ENCODE measurements around the gene TIRAP. TPM values are rescaled to one million over a fixed set of nuclear protein-coding genes. Genes with fewer than 3 reads are reported as not detected.

Gene TIRAP
- total RNA-seq, 1 experiment from 2014 or later: 5.6 TPM

- H3K27me3 Mint-ChIP-seq (ENCODE audit: low read depth): no peaks in the 10 kb centered on the region
- ATAC-seq (no peak), DNase-seq (ENCODE audit: low spot score) (no peak)
- H3K36me3 Mint-ChIP-seq: peaks cover 22% of the 10 kb centered on the region
- TF ChIP-seq ZNF416 (CRISPR knock-in tag; IDR thresholded peaks at IDR 0.05): no peak
- H3K4me1 Mint-ChIP-seq: peaks cover 23% of the 10 kb centered on the region
- no peak overlapping the region for H3K4me3 Mint-ChIP-seq
- CTCF ChIA-PET: interaction anchor here (1.2 to 1.4 kb wide), 2 partner anchors 49 to 175 kb away, joined by 3 to 4 read pairs; no protein-coding TSS in a partner anchor
- POLR2A ChIA-PET: no interaction called here
- H3K27ac Mint-ChIP-seq: no peak overlapping the region
- H3K9me3 Mint-ChIP-seq: no peaks in the 10 kb centered on the region
Observed at GRCh38 chr11:126305699-126306098, 22.8 kb downstream of the TIRAP start.

GRCh38 chr11:126307706-126308105 is 24.8 kb downstream of the TIRAP start:
- Mint-ChIP-seq H3K4me3 (no peak overlapping the region), H3K4me1 (peaks cover 21% of the 10 kb centered on the region), H3K36me3 (peaks cover 24% of the 10 kb centered on the region), H3K27ac (no peak overlapping the region), H3K27me3 (ENCODE audit: low read depth) (no peaks in the 10 kb centered on the region), H3K9me3 (no peaks in the 10 kb centered on the region)
- no peak for TF ChIP-seq SOX15 (CRISPR knock-in tag; IDR thresholded peaks at IDR 0.05)
- no peak for TF ChIP-seq ZNF396 (CRISPR knock-in tag; IDR thresholded peaks at IDR 0.05; ENCODE audit: borderline replicate concordance)
- TF ChIP-seq ZNF121 (CRISPR knock-in tag; IDR thresholded peaks at IDR 0.05): 0 out of 2 replicates have a peak, but pooled peaks have one; percentile 41
- CTCF ChIA-PET: interaction anchor here (0.9 to 2.0 kb wide), 7 partner anchors 21 to 173 kb away, joined by 3 to 12 read pairs (median 3); no protein-coding TSS in a partner anchor
- ATAC-seq: 0 out of 2 replicates have a peak, but pooled peaks have one; percentile 2
- POLR2A ChIA-PET: interaction anchor here (1.0 kb wide), 1 partner anchor 109 kb away, joined by 3 read pairs; no protein-coding TSS in a partner anchor
- peak; percentile 55 for DNase-seq (ENCODE audit: low spot score)

GRCh38 chr11:126308271-126308671 is 25.4 kb downstream of the TIRAP start:
- no peak for ATAC-seq
- no peak overlapping the region for H3K4me3 Mint-ChIP-seq
- no peaks in the 10 kb centered on the region for H3K27me3 Mint-ChIP-seq (ENCODE audit: low read depth)
- peaks cover 17% of the 10 kb centered on the region for H3K4me1 Mint-ChIP-seq
- DNase-seq (ENCODE audit: low spot score): no peak
- CTCF ChIA-PET: interaction anchor here (0.9 to 2.0 kb wide), 8 partner anchors 21 to 172 kb away, joined by 3 to 12 read pairs (median 3); no protein-coding TSS in a partner anchor
- POLR2A ChIA-PET: interaction anchor here (1.0 kb wide), 1 partner anchor 109 kb away, joined by 3 read pairs; no protein-coding TSS in a partner anchor
- peaks cover 25% of the 10 kb centered on the region for H3K36me3 Mint-ChIP-seq
- no peaks in the 10 kb centered on the region for H3K9me3 Mint-ChIP-seq
- H3K27ac Mint-ChIP-seq: no peak overlapping the region
- no peak for TF ChIP-seq USF2 (CRISPR knock-in tag; IDR thresholded peaks at IDR 0.05)
- TF ChIP-seq MYBL2 (CRISPR knock-in tag; IDR thresholded peaks at IDR 0.05): no peak
- no peak for TF ChIP-seq HMGXB4 (CRISPR knock-in tag; IDR thresholded peaks at IDR 0.05)
- TF ChIP-seq ZNF263 (CRISPR knock-in tag; IDR thresholded peaks at IDR 0.05; ENCODE audit: low read depth): no peak
- TF ChIP-seq ATF6 (CRISPR knock-in tag; IDR thresholded peaks at IDR 0.05): no peak
- TF ChIP-seq NFATC4 (CRISPR knock-in tag; IDR thresholded peaks at IDR 0.05): no peak
- TF ChIP-seq ZSCAN18 (CRISPR knock-in tag; IDR thresholded peaks at IDR 0.05): no peak
- no peak for TF ChIP-seq ZBTB43 (CRISPR knock-in tag; IDR thresholded peaks at IDR 0.05)
- TF ChIP-seq IRF1 (CRISPR knock-in tag; IDR thresholded peaks at IDR 0.05): no peak
- TF ChIP-seq ATF3 (CRISPR knock-in tag; conservative IDR thresholded peaks at IDR 0.05): no peak
- no peak for TF ChIP-seq ZNF532 (CRISPR knock-in tag; IDR thresholded peaks at IDR 0.05; ENCODE audit: borderline replicate concordance)
- TF ChIP-seq ZNF138 (CRISPR knock-in tag; conservative IDR thresholded peaks at IDR 0.05): no peak

All from WTC11 (cell line).